RCC 7860 (cell line): ENCODE data around the gene ADGB.
"Not testable (repeated sequence)": the region's sequence is repeated elsewhere in the genome, so short reads cannot be mapped to it uniquely, and the experiment has no call there.

Experiments
- DNase-seq: peaks from one replicate; pipeline ENCODE4 v3.0.0-alpha.2; 2015; ENCODE audit warnings: low spot score
- FAIRE-seq: peaks from 2 replicates; lab custom pipeline; 2012; peaks lifted over from hg19 to GRCh38; lab: Jason Lieb, UNC

The ADGB gene

DNA sequence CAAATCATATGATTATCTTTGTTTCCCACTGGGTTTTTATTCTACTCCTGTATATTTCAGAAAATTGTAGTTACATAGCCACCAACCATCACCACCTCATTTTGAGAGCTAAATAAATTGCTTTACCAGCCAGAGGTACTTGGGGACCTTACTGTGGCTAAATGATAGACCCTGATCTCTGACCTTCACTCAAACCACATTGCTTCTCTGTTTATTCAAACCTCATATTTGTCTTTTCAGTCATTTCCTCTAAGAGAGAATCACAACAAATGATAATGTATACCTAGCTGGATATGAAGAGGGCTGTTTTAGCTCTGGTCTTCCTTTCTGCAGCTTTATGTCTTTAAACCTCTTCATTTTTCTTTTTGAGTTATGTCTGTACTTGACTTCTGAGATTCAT lies 142.8 kb downstream of the ADGB start:
- FAIRE-seq (no peak), DNase-seq (no peak)

DNA sequence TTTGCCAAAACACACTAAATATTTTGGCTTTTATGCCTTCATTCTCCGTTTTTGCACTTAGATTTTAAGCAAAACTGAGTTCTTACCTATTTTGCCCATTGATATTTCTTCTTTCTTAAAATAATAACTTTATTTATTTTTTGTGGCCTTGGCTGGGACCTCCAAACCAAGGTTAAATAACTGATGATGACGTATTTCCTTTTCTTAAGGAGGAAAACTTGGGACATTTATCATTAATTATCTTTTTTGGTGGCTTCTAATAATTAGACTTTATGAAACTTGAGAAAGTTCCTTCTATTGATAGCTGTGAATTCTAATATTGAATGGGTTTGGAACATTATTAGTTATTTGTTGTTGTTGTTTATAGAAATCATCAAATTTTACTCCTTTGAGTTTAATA lies 154.5 kb downstream of the ADGB start:
- FAIRE-seq: no peak
- DNase-seq: no peak

DNA sequence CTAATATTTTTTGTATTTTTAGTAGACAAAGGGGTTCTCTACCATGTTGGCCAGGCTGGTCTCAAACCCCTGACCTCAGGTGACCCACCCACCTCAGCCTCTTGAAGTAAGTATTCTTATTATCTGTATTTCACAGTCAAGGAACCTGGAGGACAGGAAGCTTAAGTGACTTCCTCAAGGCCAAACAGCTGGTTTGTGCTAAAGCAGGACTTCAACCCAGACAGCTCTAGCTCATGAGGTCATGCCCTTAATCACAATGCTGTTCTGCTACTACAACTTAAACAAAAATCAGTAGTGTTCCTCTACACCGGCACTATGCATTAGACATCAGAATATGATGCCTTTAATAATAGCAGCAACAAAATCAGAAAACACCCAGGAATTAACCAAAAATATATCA lies 168.9 kb downstream of the ADGB start:
- no peak for DNase-seq
- FAIRE-seq: no peak

DNA sequence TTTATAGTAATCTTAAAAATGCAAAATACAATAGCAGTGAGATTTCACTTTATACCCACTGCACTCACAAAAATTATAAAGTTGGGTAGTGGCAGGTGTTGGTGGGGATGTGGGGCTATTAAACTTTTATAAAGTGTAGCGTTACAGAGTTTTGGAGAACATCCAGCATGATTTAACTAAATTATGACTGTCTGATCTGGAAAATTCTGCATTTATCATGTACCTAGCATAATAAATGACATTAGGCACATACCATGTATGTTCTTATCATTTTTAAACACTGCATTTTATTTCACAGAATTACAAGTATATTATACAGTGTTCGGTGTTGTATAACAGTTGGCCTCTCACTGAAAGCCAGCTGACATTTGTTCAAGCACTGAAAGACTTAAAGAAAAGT lies 169.9 kb downstream of the ADGB start:
- FAIRE-seq: no peak

DNA sequence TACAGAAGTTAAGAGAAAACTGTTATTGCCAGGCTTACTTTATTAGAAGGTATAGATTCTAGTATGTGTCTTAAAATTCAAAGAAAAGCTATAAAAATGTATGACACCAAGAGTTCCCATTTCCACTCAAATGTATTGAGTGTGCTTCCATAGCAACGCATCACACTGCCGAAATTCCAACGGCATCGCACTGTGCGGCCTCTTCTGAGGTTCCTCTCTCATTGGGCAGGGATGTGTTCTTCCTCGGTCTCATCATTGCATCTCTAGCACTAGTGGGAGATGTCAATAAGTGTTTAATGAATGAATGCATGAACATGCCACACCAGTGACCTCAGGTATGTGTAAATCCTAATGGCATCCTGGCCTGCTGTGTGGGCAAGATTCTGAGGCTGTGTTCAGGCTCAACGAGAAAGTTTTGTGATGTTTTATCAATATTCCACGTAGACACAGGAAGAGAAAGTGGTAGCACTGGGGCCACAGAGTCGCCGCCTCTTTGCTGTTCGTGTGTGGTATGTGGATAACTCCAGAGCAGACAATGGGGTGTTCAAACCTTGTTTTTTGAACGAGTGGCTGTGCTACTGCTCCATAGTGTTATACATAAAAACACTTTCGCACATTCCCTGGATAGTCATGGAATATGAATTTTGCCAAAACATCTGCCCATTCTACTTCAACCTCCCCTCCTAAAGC lies 171.6 kb downstream of the ADGB start:
- DNase-seq: no peak
- FAIRE-seq: no peak

More for the DNA sequence above, 169.9 kb downstream of the ADGB start:
- no peak for DNase-seq

DNA sequence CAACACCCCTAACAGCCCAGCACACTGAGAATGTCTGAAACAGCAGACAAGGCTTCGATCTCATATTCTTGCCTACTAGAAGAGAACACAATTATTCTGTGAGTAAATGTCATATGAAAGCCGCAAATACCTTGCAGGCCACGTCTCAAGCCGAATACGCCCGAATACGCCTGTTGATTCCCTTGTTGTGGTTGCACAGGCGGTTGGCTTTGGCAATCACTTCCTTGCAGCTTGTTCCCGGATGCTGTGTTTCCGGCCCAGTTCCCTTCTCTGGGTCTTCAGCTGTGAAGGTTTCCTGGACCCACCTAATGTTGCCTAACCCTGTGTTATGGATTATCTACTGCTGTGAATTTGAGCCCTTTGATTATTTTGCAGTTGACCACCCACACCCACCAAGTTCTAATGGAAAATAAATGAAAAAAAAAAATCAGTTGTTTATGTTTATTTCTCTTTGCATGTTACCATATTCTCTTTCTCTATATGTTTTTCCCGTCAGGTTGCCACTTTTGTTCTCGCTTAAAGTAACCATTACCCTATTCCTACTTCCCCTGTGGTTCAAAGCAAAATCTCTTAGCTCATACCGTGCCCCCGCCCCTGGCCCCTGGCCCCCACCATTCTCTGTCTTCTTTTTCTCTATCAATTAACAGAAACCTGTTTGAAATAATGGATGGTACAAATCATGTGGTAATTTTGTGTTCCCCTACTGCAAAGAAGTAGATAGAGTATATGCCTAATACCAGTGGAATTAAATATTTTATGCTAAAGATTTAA lies 172.4 kb downstream of the ADGB start:
- DNase-seq (peak; percentile 11), FAIRE-seq (no peak)

DNA sequence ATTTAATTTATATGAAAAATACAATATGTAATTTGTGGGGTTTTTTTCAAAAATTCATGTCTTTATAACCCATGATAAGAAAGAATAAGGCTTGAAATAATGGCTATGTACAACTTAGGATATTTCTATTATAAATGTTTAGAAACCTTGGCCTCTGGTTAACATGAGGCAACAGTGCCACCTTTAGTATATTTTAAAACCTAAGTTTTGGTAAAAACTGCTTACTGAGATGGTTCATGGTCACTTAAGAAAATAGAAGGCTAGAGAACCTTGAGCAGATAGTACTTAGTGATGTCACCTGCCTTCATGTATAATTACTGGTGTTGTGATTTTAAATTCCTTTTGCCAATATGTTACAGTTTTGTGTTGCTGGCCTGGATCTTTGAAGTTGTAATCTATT lies 176.4 kb downstream of the ADGB start:
- FAIRE-seq: no peak
- DNase-seq: no peak

DNA sequence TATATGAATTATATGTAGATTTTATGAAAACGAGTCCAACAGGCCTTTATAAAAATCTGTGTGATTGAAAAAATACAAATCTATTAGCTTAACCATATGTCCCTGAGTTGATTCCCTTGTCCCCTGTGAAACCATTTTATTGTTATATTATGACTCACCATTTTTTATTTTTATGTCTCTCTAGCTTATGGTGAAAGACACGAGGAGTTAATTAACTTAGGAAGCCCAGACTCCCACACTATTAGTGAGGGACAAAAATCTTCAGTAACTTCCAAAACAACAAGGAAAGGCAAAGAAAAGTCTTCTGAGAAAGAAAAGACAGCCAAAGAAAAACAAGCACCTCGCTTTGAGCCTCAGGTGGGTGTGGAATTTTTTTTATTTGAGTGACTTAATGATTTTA lies 183.1 kb downstream of the ADGB start:
- FAIRE-seq: no peak

DNA sequence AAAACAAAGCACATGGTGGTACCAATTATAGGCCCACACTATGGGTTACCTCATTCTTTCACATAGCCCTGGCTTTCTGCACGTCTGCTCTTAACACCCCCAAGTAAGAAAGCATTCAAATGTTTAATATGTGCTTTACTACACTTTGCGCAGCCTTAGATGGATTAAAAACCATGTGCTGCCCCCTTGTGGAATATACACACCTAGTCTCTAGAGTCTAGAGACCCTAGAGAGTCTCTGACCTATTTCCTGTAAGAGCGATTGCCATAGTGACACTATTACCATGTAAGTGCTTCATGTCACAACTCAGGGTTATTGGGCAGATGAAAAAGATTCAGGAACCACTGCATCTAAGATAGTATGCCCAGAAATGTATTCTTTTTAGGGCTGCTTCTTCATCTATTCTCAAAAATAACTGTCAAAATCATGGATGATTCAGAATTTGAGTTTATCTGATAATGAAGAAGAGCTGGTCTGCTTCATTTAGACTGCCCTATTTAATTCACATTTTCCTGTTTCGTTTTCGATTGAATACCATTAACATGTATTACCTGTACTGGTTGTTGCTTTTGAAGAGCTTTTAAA lies 186.3 kb downstream of the ADGB start:
- DNase-seq: peak; percentile 27
- no peak for FAIRE-seq

More for the DNA sequence above, 183.1 kb downstream of the ADGB start:
- DNase-seq: no peak

DNA sequence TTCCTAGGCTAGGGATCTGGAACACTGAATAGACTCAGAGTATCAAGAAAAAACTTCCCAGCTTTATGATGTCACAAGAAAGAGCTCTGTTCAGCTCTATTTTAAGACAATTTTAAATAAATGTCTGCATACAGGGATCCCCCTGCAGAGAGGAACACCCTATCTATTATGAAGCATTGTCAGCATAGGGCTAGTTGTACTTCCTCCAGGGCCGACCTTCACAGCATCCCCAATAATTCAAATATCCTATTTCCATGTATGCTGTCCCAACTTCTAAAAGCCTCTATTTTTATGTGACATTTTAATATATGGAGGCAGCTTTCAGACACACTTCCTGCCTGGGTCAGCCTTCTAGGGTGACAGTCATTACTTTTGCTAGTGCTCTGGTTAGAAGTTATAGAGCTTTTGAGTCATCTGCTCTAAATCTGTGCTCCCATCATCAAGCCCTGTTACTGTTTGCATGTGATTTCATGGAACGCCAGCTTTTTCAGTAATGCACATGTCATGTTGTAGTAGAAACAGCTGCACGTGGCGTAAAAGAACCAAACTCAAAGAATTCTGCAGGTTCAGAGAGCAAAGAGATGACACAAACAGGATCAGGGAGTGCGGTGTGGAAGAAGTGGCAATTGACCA lies 189.2 kb downstream of the ADGB start:
- DNase-seq (no peak), FAIRE-seq (no peak)

DNA sequence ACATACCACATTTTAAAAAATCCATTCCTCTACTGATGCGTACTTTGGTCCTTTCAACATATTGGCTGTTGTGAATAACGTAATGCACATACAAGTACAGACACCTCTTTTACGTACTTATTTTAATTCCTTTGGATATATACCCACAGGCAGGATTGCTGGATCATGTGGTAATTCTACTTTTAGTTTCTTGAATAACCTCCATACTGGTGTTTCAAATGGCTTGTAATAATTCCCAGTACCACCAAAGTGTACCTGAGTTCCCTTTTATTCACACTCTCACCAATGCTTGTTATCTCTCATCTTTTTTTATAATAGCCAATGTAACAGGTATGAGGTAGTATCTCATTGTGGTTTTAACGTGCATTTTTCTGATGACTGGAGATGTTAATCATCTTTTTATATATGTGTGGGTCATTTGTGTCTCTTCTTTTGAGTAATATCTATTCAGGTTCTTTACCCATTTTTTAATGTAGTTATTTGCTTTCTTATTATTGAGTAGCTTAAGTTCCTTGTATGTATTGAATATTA lies 191.9 kb downstream of the ADGB start:
- no peak for FAIRE-seq
- no peak for DNase-seq

DNA sequence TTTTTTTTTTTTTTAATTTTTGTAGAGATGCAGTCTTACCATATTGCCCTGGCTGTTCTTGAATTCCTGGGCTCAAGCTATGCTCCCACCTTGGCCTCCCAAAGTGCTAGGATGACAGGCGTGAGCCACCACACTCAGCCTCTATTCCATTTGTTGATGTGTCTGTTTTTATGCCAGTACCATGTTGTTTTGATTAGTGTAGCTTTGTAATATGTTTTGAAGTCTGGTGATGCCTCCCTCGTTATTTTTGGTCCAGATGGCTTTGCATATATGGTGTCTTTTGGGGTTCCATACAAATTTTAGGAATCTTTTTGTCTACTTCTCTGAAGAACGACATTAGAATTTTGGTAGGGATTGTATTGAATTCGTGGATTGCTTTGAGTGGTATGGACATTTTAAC lies 193.2 kb downstream of the ADGB start:
- FAIRE-seq: no peak
- DNase-seq: no peak

DNA sequence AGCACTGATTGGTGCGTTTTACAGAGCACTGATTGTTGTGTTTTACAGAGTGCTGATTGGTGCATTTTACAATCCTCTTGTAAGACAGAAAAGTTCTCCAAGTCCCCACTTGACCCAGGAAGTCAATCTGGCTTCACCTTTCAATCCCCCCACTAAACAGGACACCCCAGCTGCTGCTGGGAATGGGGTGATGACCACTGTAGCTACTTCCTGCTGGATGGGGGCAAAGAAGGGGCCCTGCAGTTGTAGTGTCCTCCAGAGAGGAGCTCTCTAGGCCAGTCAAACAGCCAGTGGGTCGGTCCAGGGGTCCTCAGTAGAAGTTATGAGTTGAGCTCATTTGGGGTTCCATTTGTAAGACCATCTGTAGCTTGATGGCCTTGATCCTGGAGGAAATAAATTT lies 194.4 kb downstream of the ADGB start:
- not testable (repeated sequence) for DNase-seq, FAIRE-seq

DNA sequence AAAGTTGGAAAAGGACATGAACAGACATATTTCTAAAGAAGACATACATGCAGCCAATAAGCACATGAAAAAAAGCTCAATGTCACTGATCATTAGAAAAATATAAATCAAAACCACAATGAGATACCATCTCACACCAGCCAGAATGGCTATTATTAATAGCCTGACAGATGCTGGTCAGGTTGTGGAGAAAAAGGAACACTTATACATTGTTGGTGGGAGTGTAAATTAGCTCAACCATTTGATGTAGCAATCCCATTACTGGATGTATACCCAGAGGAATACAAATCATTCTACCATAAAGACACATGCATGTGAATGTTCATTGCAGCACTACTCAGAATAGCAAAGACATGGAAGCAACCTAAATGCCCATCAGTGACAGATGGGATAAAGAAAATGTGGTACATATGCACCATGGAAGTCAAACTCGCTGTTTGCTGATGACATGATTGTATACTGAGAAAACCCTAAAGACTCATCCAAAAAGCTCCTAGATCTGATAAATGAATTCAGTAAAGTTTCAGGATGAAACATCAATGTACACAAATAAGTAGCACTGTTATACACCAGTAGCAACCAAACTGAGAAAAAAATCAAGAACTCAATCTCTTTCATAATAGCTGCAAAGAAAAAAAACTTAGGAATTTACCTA lies 196.8 kb downstream of the ADGB start:
- DNase-seq: no peak
- FAIRE-seq: no peak

DNA sequence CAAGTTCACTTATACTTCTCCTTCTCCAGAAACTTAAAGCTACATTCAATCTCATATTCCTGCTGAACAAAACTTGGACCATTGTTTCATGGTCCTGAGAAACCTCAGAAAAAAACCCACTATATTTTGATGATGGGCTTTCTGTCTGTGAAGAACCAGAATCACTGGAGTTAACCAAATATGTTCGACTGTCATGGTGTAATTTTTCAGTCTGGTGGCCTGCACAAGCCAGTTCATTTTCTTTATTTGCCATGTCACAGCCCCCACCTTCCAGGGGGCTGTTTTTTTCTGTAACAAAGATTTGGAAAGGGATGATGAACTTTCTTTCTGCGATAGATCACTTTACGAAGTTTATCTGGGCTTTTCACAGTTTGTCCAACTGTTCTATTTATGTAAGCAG lies 204.4 kb downstream of the ADGB start:
- not testable (repeated sequence) for FAIRE-seq

DNA sequence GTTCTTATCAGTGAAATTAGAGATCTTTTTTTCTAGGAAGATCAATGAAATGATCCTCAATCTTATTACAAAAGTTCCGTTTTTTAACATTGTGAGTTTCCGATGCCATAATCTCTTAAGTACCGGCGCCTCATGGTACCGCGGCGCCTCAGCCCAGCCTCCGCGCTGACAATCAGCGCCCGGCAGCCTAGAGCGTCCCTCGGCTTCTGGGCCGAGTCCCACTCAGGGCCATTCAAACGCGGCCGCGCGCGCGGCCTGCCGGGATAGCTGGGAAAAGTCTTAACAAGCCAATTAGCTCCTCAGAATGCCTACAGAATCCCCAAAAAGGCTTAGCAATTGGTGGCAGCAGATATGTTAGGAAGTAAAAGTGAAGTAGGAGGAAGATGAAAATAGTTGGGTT lies 204.8 kb downstream of the ADGB start:
- no peak for FAIRE-seq
- no peak for DNase-seq

More for the DNA sequence above, 204.4 kb downstream of the ADGB start:
- DNase-seq: not testable (repeated sequence)

DNA sequence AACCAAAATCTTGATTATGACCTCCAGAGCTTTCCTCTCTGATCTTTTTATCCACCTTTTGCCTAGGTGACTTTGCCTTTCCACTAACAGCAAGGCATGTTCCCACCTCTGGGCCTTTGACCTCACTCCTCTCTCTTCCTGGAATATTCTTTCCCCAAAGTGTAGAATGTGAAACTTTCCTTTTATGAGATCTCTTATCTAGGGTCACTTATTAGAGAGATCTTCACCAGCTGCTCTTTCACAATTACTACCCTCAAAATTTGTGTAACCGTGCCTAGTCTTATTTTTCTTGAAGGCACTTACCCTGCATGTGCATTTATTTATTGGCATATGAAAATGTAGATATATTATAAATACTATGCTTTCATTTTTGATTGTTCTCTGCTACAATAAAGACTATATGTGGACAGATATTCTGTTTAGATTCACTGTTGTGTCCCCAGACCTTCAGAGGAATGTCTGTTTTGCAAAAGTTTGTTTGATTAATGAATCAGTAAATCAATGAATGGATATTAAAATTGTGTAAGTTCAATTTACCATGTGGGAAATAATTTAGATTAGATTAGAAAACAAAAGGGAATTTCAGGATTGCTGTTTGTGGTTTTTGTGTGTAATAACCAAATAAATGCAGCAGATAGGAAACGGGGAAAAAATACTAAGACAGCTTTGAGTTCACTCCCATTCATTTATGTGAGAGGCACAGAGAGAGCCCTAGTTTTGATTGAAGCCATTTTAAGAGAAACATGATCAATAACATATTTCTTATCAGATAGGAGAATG lies 207.0 kb downstream of the ADGB start:
- no peak for FAIRE-seq
- no peak for DNase-seq

DNA sequence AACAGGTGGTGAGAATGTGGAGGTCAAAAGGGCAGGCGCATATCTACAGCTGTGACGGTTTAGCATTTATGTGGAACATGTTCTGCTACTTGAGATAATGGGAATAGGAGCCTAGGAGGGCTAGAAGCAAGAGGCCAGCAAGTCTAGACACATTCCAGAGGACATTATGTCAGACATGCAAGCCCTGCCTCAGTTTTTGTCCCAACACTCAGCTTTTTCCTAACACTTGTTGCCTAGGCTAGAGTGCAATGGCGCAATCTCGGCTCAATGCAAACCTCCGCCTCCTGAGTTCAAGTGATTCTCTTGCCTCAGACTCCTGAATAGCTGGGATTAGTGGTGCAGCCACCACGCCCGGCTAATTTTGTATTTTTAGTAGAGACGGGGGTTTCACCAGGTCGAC lies 210.2 kb downstream of the ADGB start:
- not testable (repeated sequence) for FAIRE-seq, DNase-seq

DNA sequence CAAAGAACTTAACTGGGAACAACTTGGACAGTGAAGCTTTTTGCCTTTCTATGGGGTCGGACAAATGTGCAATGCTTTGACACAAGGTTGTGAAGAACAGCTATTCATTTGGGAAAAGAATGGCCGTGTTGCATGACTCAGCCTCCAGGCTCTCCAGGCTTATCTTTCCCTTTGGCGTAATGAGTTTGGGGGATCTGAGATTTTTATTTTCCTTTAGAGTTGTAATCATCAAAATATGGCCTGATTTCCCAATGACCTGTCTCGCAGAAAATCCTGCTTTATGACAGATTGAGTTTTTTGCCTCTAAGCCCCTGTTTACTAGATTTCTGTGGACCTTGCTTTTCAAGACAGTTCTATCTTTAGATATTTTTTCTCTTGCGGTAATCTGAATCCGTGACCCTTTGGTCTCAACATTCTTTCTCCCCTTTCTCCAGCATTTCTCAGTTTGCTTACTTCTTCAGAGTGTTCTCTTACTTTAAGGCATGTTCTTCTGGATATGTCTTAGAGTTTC lies 214.1 kb downstream of the ADGB start:
- DNase-seq, FAIRE-seq: not testable (repeated sequence)

DNA sequence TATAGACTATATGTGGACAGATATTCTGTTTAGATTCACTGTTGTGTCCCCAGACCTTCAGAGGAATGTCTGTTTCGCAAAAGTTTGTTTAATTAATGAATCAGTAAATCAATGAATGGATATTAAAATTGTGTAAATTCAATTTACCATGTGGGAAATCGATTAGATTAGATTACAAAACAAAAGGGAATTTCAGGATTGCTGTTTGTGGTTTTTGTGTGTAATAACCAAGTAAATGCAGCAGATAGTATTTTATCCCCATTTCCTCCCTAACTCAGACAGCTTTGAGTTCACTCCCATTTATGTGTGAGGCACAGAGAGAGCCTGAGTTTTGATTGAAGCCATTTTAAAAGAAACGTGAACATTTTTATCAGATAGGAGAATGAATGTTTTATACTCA lies 214.8 kb downstream of the ADGB start:
- DNase-seq: no peak
- FAIRE-seq: no peak
